ENCODE data around the gene PIM2.
A peak's percentile ranks its signal among the peaks of the same experiment; 100 is the strongest.

Gene PIM2

GRCh38 chrX:48942895-48943294, 24.1 kb upstream of the PIM2 start:
- H3K4me3 ChIP-seq (ENCODE audit: low read depth, low read length), result no peak overlapping the region
- DNase-seq (ENCODE audit: low read depth), result no peak
- TF ChIP-seq, protein P1, sequence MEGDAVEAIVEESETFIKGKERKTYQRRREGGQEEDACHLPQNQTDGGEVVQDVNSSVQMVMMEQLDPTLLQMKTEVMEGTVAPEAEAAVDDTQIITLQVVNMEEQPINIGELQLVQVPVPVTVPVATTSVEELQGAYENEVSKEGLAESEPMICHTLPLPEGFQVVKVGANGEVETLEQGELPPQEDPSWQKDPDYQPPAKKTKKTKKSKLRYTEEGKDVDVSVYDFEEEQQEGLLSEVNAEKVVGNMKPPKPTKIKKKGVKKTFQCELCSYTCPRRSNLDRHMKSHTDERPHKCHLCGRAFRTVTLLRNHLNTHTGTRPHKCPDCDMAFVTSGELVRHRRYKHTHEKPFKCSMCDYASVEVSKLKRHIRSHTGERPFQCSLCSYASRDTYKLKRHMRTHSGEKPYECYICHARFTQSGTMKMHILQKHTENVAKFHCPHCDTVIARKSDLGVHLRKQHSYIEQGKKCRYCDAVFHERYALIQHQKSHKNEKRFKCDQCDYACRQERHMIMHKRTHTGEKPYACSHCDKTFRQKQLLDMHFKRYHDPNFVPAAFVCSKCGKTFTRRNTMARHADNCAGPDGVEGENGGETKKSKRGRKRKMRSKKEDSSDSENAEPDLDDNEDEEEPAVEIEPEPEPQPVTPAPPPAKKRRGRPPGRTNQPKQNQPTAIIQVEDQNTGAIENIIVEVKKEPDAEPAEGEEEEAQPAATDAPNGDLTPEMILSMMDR (IDR thresholded peaks at IDR 0.05; ENCODE audit: insufficient read depth, low read depth, low read length, missing control alignments), result no peak

GRCh38 chrX:48940404-48940955, 21.7 kb upstream of the PIM2 start:
- peak overlapping the region; percentile 45 for H3K4me3 ChIP-seq (ENCODE audit: low read depth, low read length)
- peak; percentile 54 for DNase-seq (ENCODE audit: low read depth)

DNA sequence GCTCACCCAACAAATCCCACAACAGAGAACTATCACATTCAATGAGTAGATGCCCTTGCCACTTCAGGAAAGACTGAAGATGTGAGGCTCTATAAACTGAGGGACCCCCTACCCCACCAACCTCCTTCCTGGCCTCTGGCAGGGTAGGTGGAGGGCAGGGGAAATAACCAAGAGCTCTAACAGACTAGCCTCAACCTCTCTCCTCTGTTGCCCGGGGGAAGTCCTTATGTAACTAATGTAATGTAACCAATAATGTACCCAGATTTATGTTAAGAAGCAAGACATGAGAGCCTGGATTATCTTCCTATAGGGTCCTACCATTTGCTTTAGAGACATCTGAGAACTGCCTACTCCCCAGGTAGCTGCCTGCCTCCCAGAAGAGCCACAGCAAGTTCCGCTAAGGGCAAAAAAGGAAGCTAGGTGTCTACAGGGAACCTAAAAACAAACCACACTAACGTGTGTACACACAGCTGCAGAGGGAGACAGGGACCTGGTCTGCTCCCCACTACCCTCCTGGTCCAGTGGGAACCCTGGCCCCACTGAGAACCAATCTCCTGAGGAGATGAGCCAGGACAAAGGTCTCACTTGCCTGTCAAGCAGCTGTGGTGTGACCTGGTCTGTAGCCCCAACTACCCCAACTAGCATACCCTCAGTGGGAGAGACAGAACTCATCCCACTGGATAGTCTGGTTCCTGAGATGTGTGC, 20.9 kb upstream of the PIM2 start:
- peak; percentile 75 for DNase-seq (ENCODE audit: low read depth)
- TF ChIP-seq, protein P1 (IDR thresholded peaks at IDR 0.05; ENCODE audit: insufficient read depth, low read depth, low read length, missing control alignments), result no peak
- peak overlapping the region; percentile 45 for H3K4me3 ChIP-seq (ENCODE audit: low read depth, low read length)

More at GRCh38 chrX:48940404-48940955, 21.7 kb upstream of the PIM2 start:
- TF ChIP-seq, protein P1 (IDR thresholded peaks at IDR 0.05; ENCODE audit: insufficient read depth, low read depth, low read length, missing control alignments), result no peak

DNA sequence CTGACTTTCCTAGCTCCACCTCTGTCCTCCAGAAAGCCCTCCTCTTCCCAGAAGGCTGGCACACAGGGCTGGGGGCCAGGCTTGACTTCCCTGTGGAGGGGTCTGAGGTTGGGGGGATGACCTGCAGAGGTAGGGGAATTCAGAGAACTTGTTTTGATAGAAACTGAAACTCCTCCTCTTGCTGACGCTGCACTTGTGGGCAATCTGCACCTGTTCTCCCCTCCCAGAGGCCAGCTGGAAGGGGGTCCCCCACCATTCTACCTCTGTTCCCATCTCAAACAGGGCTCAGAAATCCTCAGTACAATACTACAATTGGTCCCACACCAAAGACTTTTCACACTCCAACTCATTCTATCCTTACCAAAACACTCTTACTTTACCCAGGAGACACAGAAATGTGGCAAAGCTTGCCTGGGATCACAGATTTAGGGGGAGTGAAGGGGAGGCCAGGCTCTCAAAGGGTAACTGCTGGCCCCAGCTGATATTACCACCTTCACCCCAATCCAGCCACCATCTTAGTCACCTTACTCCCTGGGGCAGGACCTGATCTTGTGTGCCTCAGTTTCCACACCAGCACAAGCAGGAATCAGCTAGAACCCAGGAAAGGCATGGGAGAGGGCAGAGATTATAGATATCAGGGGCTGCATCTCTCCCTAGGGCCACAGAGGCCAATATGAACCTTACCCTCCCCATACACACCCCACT, 20.0 kb upstream of the PIM2 start:
- peak overlapping the region; percentile 45 for H3K4me3 ChIP-seq (ENCODE audit: low read depth, low read length)
- TF ChIP-seq, protein P1 (IDR thresholded peaks at IDR 0.05; ENCODE audit: insufficient read depth, low read depth, low read length, missing control alignments), result no peak

DNA sequence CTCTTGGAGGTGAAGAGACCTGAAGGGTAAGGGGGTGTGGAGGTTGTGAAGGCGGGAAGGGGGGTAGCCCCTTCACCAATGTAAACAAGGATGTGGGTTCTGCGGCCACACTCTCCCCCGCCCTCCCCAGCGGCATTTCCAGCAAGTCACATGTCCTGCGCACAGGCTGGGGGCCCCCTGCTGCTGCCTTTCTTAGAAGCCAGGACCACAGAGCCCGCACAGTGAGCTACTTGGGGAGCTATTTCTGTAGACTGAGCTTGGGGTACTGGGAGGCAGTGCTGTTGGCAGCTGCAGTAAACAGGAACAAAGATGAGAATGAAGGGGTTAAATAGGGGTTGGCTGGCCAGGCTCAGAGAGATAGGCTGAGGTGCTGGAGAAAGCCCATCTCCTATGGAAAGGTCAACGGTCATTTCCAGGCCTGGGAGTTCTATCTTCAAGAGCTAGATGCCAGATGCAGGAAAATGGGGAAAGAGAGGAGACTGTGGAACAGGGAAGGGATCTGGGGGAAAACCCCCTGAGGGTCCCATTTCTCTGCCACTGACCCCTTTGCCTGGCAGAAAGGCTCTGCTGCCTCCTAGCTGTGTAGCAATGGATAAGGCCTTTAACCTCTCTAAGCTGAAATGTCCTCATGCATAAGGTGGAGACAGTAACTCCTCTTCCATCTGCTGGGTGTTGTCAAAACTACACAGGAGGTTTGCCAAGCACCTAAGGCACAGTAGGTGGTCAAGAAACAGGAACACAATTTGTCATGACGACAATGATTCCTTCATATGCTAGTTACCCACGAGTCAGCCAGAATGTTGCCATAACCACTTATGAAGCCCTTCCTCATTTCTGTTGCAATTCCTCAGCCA, 18.5 kb upstream of the PIM2 start:
- H3K4me3 ChIP-seq (ENCODE audit: low read depth, low read length), result peak overlapping the region; percentile 58
- TF ChIP-seq, protein P1 (IDR thresholded peaks at IDR 0.05; ENCODE audit: insufficient read depth, low read depth, low read length, missing control alignments), result peak; percentile 38
- DNase-seq (ENCODE audit: low read depth), result peak; percentile 95

More for the DNA sequence above, 20.0 kb upstream of the PIM2 start:
- peak; percentile 91 for DNase-seq (ENCODE audit: low read depth)

DNA sequence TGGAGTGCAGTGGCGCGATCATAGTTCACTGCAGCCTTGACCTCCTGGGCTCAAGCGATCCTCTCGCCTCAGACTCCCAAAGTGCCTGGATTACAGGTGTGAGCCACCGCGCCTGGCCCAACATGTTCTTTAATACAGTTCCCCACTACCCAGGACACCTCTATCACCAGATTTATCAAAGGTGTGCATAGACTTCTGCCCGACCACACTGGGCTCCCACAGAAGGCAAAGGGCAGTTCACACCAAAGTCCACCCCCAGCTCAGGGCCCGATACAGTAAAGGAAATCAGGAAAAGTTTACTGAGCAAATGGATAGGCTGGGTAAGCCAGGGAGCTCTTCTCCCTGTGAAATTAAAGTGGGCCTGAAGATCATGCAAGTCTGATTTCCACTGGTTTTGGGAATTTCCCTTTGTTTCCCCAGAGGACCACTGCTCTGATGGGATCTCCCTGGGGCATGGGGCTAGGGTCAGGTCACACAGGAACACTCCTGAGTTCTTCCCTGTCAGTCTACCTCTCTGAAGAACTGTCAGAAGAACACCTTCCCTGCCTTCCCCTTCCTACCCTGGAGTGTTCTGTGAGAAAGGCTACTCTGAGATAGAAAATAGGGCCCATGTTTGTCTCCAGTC, 17.7 kb upstream of the PIM2 start:
- peak overlapping the region; percentile 26; the same call in 1 of the 2 replicates for H3K4me3 ChIP-seq (ENCODE audit: low read depth, low read length)
- TF ChIP-seq, protein P1 (IDR thresholded peaks at IDR 0.05; ENCODE audit: insufficient read depth, low read depth, low read length, missing control alignments), result no peak
- DNase-seq (ENCODE audit: low read depth), result no peak
